ENCODE data around the gene CMIP.
"Not testable (repeated sequence)": the region's sequence is repeated elsewhere in the genome, so short reads cannot be mapped to it uniquely, and the experiment has no call there.

Gene CMIP

DNA sequence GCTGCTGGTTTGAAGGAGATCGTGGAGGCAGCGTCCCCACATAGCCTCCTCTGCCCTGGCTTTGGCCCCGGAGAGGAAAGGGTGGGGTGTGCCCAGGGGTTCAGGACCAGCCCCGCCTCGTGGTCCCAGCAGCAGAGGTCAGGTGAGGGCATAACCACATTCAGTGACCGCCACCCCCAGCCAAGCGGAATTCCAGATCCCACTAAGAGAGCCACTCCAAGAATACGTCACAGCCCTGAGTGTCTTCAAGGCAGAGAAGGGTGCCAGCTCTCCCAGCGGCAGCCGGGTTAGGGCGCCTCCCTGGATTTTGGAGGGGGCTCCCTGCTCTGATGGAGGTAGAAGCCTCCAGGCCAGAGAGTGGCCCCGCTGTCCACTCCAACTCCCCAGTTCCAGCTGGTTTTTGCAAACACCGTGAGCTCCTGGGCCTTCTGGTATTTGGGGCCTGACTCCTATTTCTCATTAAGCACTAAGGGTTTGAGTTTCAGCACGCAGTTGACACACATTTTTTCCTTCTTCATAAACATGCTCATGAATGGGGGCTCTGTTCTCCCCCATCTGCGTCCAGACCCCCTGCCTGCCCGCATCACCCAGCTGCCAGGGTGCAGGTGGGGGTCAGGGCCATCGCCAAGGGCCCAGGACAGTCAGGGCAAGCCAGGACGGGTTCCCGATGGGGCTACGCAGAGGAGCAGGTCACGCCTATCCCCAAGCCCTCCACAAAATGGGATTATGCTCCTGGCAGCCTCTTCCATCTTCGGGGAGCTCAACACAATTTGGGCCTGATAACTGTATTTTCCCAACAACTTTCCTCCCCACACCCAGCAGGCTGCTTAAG, 236.1 kb downstream of the CMIP start:
- Histone ChIP-seq H3K9me3 (ENCODE audit: control insufficient read depth, insufficient read depth, low read length) (no peaks in the 10 kb centered on the region), H3K9ac (ENCODE audit: low read depth, low read length) (no peak overlapping the region), H3K27me3 (ENCODE audit: control insufficient read depth, insufficient read depth, low read length) (no peaks in the 10 kb centered on the region), H3K36me3 (ENCODE audit: control insufficient read depth, insufficient read depth, low read length) (peaks cover 35% of the 10 kb centered on the region), H3K4me3 (ENCODE audit: low read depth, low read length) (no peak overlapping the region), H3K27ac (ENCODE audit: low read depth, low read length) (no peak overlapping the region), H3K4me1 (ENCODE audit: control insufficient read depth, insufficient read depth, low read length) (no peaks in the 10 kb centered on the region)

DNA sequence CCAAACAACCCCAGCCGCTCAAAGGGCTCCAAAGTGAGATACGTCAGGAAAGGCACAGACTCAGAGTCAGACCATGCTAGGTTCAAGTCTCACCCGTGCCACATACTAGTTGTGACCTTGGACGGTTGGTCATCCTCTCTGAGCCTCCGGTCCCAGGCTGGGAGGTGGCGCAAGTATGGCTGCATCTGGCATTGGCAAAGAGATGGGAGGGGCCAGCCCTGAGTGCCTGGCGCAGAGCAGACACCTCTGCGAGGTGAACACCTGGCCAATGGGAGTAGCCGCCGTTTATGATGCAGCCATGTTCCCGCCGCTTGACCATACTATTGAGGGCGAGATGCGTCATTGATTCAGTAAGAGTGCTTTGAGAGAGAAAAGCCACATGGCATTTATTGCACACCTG, 236.7 kb downstream of the CMIP start:
- Histone ChIP-seq H3K9me3 (ENCODE audit: control insufficient read depth, insufficient read depth, low read length) (no peaks in the 10 kb centered on the region), H3K36me3 (ENCODE audit: control insufficient read depth, insufficient read depth, low read length) (peaks cover 35% of the 10 kb centered on the region), H3K27ac (ENCODE audit: low read depth, low read length) (no peak overlapping the region), H3K27me3 (ENCODE audit: control insufficient read depth, insufficient read depth, low read length) (no peaks in the 10 kb centered on the region), H3K9ac (ENCODE audit: low read depth, low read length) (no peak overlapping the region), H3K4me3 (ENCODE audit: low read depth, low read length) (no peak overlapping the region), H3K4me1 (ENCODE audit: control insufficient read depth, insufficient read depth, low read length) (no peaks in the 10 kb centered on the region)

DNA sequence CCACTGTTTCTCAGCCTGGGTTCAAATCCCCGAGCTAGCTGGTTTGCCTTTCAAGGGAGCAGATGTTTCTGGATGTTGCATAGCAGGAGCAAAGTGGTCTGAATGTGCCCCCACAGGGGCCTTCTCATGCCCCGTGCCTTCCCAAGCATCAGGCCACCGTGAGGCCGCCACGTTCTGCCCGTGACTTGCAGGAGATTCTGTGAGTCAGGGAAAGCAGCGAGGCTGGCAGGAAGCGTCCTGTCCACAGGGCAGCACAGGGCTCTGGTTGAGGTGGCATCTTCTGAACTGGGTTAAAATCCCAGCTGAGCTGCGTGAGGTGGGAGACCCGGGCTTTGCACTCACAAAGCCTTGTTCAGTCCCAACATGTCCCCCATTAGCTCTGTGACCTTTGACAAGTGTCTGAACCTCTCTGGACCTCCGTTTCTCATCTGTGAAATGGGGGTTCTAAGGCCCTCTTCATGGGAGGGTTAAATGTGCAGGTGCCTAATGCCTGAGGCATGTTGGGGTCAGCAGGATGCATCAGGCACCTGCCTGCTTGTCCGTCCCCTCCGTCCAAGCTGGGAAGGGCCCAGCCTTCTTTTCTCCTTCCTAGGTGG, 239.7 kb downstream of the CMIP start:
- no peak overlapping the region for H3K4me3 ChIP-seq (ENCODE audit: low read depth, low read length)
- peaks cover 22% of the 10 kb centered on the region for H3K36me3 ChIP-seq (ENCODE audit: control insufficient read depth, insufficient read depth, low read length)
- no peaks in the 10 kb centered on the region for H3K4me1 ChIP-seq (ENCODE audit: control insufficient read depth, insufficient read depth, low read length)
- no peak overlapping the region for H3K9ac ChIP-seq (ENCODE audit: low read depth, low read length)
- H3K9me3 ChIP-seq (ENCODE audit: control insufficient read depth, insufficient read depth, low read length) = no peaks in the 10 kb centered on the region
- H3K27ac ChIP-seq (ENCODE audit: low read depth, low read length) = no peak overlapping the region
- no peaks in the 10 kb centered on the region for H3K27me3 ChIP-seq (ENCODE audit: control insufficient read depth, insufficient read depth, low read length)

DNA sequence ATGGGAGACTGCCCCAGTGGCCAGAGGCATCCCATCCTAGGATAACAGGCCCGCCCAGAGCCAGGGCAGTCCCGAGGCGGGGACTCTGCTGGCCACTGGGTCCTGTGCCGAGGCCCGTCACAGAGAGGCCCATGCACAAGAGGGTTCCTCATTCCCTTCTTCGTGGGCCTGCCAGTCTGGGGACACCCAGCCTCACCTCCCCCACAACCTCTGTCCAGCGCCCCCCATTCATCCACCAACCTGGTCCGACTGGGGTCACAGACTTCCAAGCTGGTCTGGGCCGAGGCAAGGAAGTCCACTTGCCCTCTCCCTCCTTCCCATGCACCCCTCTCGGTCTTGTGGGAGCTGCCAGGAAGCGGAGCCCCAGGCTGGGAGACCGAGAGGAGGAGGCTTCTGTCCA, 240.3 kb downstream of the CMIP start:
- no peaks in the 10 kb centered on the region for H3K9me3 ChIP-seq (ENCODE audit: control insufficient read depth, insufficient read depth, low read length)
- no peak overlapping the region for H3K27ac ChIP-seq (ENCODE audit: low read depth, low read length)
- no peak overlapping the region for H3K9ac ChIP-seq (ENCODE audit: low read depth, low read length)
- H3K36me3 ChIP-seq (ENCODE audit: control insufficient read depth, insufficient read depth, low read length) = peaks cover 17% of the 10 kb centered on the region; the same call in 1 of the 2 replicates
- no peaks in the 10 kb centered on the region for H3K27me3 ChIP-seq (ENCODE audit: control insufficient read depth, insufficient read depth, low read length)
- no peak overlapping the region for H3K4me3 ChIP-seq (ENCODE audit: low read depth, low read length)
- H3K4me1 ChIP-seq (ENCODE audit: control insufficient read depth, insufficient read depth, low read length) = no peaks in the 10 kb centered on the region

DNA sequence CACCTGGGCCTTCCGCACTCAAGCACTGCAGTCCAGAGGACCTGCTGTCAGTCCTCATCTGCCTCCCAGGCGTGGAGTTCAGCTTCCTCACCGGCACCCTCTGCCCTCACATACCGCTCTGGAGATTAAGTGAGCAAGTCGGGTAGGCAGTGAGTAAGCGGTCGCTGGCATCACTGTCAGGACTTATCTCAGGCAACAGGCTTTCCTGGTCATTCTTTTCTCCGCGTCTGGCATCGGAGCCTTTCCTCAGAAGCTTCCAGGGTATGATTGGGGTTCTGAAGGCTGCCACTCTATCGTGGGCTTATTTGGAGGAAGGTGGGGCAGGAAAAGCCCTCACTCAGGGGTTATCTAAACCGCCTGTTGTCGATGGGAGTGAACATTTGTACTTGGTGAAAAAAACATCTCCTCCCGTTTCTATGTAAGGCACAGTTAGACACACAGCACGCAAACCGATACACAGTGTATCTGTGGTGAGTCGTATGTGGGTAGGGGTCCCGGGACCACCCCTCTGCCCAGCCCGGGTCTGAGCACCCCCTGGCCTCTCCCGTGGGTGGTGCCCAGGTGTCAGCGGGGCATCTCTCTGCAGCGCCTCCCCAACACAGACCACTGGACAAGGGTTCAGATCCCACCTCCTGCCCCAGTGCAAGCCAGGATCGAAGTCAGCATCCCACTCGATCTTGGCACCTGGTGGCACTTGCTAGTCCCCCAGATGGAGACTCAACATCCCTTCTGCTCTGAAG, 242.0 kb downstream of the CMIP start:
- H3K27ac ChIP-seq (ENCODE audit: low read depth, low read length) = no peak overlapping the region
- H3K27me3 ChIP-seq (ENCODE audit: control insufficient read depth, insufficient read depth, low read length) = no peaks in the 10 kb centered on the region
- peaks cover 3% of the 10 kb centered on the region; the same call in 1 of the 2 replicates for H3K36me3 ChIP-seq (ENCODE audit: control insufficient read depth, insufficient read depth, low read length)
- no peaks in the 10 kb centered on the region for H3K4me1 ChIP-seq (ENCODE audit: control insufficient read depth, insufficient read depth, low read length)
- H3K4me3 ChIP-seq (ENCODE audit: low read depth, low read length) = no peak overlapping the region
- H3K9ac ChIP-seq (ENCODE audit: low read depth, low read length) = no peak overlapping the region
- H3K9me3 ChIP-seq (ENCODE audit: control insufficient read depth, insufficient read depth, low read length) = no peaks in the 10 kb centered on the region

DNA sequence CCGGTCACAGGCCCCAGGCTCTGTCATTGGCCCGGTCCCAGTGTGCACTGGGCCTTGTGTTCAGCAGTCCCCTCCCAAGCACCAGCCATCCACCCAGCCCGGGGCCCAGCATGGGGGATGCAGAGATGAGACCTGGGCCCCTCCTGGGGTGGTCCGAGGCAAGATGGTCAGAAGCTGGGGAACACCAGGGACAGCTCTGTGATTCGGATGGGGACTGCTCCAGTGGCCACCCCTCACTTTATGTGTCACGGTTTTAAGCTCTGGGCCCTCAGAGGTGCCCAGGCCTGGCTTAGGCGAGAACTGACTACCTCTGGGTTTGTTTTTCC, 242.5 kb downstream of the CMIP start:
- Histone ChIP-seq H3K4me1 (ENCODE audit: control insufficient read depth, insufficient read depth, low read length) (no peaks in the 10 kb centered on the region), H3K9ac (ENCODE audit: low read depth, low read length) (no peak overlapping the region), H3K9me3 (ENCODE audit: control insufficient read depth, insufficient read depth, low read length) (no peaks in the 10 kb centered on the region), H3K27me3 (ENCODE audit: control insufficient read depth, insufficient read depth, low read length) (no peaks in the 10 kb centered on the region), H3K4me3 (ENCODE audit: low read depth, low read length) (no peak overlapping the region), H3K27ac (ENCODE audit: low read depth, low read length) (no peak overlapping the region), H3K36me3 (ENCODE audit: control insufficient read depth, insufficient read depth, low read length) (peaks cover 7% of the 10 kb centered on the region)

DNA sequence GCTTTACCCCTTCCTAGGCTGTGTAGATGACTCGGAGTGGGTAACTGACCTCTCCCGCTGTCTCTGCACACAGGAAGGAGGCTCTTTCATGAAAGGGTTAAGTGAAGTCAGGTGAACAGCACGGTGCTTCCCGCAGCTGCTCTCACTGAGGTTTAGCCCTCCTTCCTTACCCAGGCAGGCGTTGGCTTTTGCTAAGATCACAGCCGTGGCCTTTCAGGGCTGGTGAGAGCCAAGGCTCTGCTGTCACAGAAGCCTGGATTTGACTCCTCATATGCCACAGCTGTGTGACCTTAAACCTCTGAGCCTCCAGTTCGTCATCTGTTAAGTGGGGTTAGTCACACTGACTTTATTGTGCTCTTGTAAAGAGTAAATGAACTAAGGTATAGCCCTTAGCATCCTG, 243.6 kb downstream of the CMIP start:
- Histone ChIP-seq H3K9me3 (ENCODE audit: control insufficient read depth, insufficient read depth, low read length) (no peaks in the 10 kb centered on the region), H3K9ac (ENCODE audit: low read depth, low read length) (no peak overlapping the region), H3K27me3 (ENCODE audit: control insufficient read depth, insufficient read depth, low read length) (no peaks in the 10 kb centered on the region), H3K36me3 (ENCODE audit: control insufficient read depth, insufficient read depth, low read length) (peaks cover 18% of the 10 kb centered on the region), H3K4me1 (ENCODE audit: control insufficient read depth, insufficient read depth, low read length) (no peaks in the 10 kb centered on the region), H3K27ac (ENCODE audit: low read depth, low read length) (no peak overlapping the region), H3K4me3 (ENCODE audit: low read depth, low read length) (no peak overlapping the region)

DNA sequence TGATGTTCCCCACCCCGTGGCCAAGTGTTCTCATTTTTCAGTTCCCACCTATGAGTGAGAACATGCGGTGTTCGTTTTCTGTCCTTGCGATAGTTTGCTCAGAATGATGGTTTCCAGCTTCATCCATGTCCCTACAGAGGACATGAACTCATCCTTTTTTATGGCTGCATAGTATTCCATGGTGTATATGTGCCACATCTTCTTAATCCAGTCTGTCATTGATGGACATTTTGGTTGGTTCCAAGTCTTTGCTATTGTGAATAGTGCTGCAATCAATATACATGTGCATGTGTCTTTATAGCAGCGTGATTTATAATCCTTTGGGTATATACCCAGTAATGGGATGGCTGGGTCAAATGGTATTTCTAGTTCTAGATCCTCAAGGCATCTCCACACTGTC, 244.2 kb downstream of the CMIP start:
- peaks cover 25% of the 10 kb centered on the region for H3K36me3 ChIP-seq (ENCODE audit: control insufficient read depth, insufficient read depth, low read length)
- not testable (repeated sequence) for H3K4me1 ChIP-seq (ENCODE audit: control insufficient read depth, insufficient read depth, low read length); H3K4me3 ChIP-seq (ENCODE audit: low read depth, low read length); H3K27me3 ChIP-seq (ENCODE audit: control insufficient read depth, insufficient read depth, low read length); H3K9me3 ChIP-seq (ENCODE audit: control insufficient read depth, insufficient read depth, low read length); H3K27ac ChIP-seq (ENCODE audit: low read depth, low read length); H3K9ac ChIP-seq (ENCODE audit: low read depth, low read length)

DNA sequence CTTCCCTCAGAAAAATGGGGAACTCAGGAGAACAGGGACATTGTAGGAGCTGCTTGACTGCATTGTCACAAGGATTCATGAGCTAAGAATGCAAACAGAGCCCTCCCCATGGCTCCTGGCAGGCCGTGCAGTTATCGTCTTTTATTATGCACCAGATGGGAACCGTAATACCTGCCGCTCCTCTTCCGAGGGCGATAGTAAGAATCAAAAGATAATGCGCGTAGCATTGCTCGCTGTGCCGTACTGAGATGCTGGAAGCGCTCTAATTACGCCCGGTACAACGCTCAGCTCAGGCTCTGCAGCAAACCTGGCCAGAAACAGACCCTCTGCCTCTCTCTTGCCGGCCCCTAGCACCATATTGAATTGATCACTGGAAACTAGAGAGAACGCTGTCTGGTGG, 247.4 kb downstream of the CMIP start:
- Histone ChIP-seq H3K4me3 (ENCODE audit: low read depth, low read length) (no peak overlapping the region), H3K9ac (ENCODE audit: low read depth, low read length) (no peak overlapping the region), H3K36me3 (ENCODE audit: control insufficient read depth, insufficient read depth, low read length) (peaks cover 38% of the 10 kb centered on the region), H3K4me1 (ENCODE audit: control insufficient read depth, insufficient read depth, low read length) (no peaks in the 10 kb centered on the region), H3K9me3 (ENCODE audit: control insufficient read depth, insufficient read depth, low read length) (no peaks in the 10 kb centered on the region), H3K27ac (ENCODE audit: low read depth, low read length) (no peak overlapping the region), H3K27me3 (ENCODE audit: control insufficient read depth, insufficient read depth, low read length) (no peaks in the 10 kb centered on the region)

DNA sequence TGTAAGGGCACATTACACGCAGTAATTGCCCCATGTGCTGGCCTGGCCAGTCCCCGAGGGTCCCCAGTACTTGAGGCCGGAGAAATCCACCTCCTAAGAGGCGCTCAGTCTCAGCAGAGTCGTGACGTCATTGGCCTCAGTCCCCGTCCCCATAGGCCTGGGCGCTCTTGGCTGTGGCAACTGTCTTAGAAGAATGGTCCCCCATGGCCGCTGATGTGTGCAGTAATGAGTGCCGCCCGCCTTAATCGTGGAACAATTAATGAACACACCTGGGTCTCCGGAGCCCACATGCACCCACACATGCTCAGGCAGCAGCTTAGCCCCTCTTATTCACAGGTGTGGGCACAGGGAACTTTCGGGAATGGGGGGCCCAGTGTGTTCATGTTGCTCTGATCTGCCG, 248.0 kb downstream of the CMIP start:
- Histone ChIP-seq H3K4me1 (ENCODE audit: control insufficient read depth, insufficient read depth, low read length) (no peaks in the 10 kb centered on the region), H3K9ac (ENCODE audit: low read depth, low read length) (no peak overlapping the region), H3K9me3 (ENCODE audit: control insufficient read depth, insufficient read depth, low read length) (no peaks in the 10 kb centered on the region), H3K27ac (ENCODE audit: low read depth, low read length) (no peak overlapping the region), H3K4me3 (ENCODE audit: low read depth, low read length) (no peak overlapping the region), H3K36me3 (ENCODE audit: control insufficient read depth, insufficient read depth, low read length) (peaks cover 38% of the 10 kb centered on the region), H3K27me3 (ENCODE audit: control insufficient read depth, insufficient read depth, low read length) (no peaks in the 10 kb centered on the region)

Data from HUES48 (cell line).